ENCODE measurements around the gene OPHN1. TPM values are rescaled to one million over a fixed set of nuclear protein-coding genes. Genes with fewer than 3 reads are reported as not detected.

OPHN1 gene
- total and polyA plus RNA-seq, 2 of the 13 experiments (the other 11 are each of a cell fraction or from before 2014, with no cell fraction given) = 1.6 to 1.7 TPM

GRCh38 chrX:68440442-68440841 is 7.1 kb upstream of the OPHN1 start:
- H2AFZ ChIP-seq (ENCODE audit: low read length) = no peak overlapping the region
- DNase-seq (ENCODE audit: low spot score) (no peak), ATAC-seq (no peak), FAIRE-seq (no peak)
- no peak overlapping the region for H3K4me3 ChIP-seq (replicated peaks in 1 of 3; ENCODE audit: insufficient read depth in 1 of 3, low read depth in 2 of 3, low read length in 3 of 3)
- TF ChIP-seq CREBL2 (CRISPR knock-in tag; IDR thresholded peaks at IDR 0.05; ENCODE audit: borderline replicate concordance) (no peak), TCF7 (IDR thresholded peaks at IDR 0.05; ENCODE audit: low read depth) (no peak), ZFP62 (CRISPR knock-in tag; IDR thresholded peaks at IDR 0.05) (no peak), ZNF788 (CRISPR knock-in tag; IDR thresholded peaks at IDR 0.05; ENCODE audit: borderline replicate concordance) (no peak), TMF1 (CRISPR knock-in tag; IDR thresholded peaks at IDR 0.05; ENCODE audit: low read depth) (no peak), ZNF33A (CRISPR knock-in tag; IDR thresholded peaks at IDR 0.05; ENCODE audit: borderline replicate concordance) (no peak), PAXIP1 (CRISPR knock-in tag; conservative IDR thresholded peaks at IDR 0.05) (no peak), TOE1 (CRISPR knock-in tag; IDR thresholded peaks at IDR 0.05) (no peak), ZNF569 (CRISPR knock-in tag; IDR thresholded peaks at IDR 0.05; ENCODE audit: borderline replicate concordance) (no peak), ZMYM2 (CRISPR knock-in tag; IDR thresholded peaks at IDR 0.05) (no peak), MEIS2 (CRISPR knock-in tag; IDR thresholded peaks at IDR 0.05) (no peak), MAZ (IDR thresholded peaks at IDR 0.05; ENCODE audit: borderline replicate concordance, low read depth, low read length) (no peak), MAZ (CRISPR knock-in tag; IDR thresholded peaks at IDR 0.05; ENCODE audit: low read depth) (no peak), POLR2G (IDR thresholded peaks at IDR 0.05; ENCODE audit: low read depth, low read length) (no peak), ZNF326 (CRISPR knock-in tag; IDR thresholded peaks at IDR 0.05; ENCODE audit: borderline replicate concordance) (no peak), HOXD1 (CRISPR knock-in tag; IDR thresholded peaks at IDR 0.05) (no peak)
- TF ChIP-seq, protein P1, sequence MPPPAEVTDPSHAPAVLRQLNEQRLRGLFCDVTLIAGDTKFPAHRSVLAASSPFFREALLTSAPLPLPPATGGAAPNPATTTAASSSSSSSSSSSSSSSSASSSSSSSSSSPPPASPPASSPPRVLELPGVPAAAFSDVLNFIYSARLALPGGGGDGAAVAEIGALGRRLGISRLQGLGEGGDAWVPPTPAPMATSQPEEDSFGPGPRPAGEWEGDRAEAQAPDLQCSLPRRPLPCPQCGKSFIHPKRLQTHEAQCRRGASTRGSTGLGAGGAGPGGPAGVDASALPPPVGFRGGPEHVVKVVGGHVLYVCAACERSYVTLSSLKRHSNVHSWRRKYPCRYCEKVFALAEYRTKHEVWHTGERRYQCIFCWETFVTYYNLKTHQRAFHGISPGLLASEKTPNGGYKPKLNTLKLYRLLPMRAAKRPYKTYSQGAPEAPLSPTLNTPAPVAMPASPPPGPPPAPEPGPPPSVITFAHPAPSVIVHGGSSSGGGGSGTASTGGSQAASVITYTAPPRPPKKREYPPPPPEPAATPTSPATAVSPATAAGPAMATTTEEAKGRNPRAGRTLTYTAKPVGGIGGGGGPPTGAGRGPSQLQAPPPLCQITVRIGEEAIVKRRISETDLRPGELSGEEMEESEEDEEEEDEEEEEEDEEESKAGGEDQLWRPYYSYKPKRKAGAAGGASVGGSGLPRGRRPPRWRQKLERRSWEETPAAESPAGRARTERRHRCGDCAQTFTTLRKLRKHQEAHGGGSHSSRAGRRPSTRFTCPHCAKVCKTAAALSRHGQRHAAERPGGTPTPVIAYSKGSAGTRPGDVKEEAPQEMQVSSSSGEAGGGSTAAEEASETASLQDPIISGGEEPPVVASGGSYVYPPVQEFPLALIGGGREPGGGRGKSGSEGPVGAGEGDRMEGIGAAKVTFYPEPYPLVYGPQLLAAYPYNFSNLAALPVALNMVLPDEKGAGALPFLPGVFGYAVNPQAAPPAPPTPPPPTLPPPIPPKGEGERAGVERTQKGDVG (CRISPR knock-in tag; IDR thresholded peaks at IDR 0.05; ENCODE audit: borderline replicate concordance) = no peak
- TF ChIP-seq, protein P2, sequence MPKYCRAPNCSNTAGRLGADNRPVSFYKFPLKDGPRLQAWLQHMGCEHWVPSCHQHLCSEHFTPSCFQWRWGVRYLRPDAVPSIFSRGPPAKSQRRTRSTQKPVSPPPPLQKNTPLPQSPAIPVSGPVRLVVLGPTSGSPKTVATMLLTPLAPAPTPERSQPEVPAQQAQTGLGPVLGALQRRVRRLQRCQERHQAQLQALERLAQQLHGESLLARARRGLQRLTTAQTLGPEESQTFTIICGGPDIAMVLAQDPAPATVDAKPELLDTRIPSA (CRISPR knock-in tag; IDR thresholded peaks at IDR 0.05; ENCODE audit: borderline replicate concordance) = no peak
- in situ Hi-C loops (cut with HindIII; ENCODE audit: extremely low pct_ligation_motif_present, low pct_unique_long_range_greater_than_20kb) (no loop called here), intact Hi-C loops (cut with micrococcal nuclease; ENCODE audit: unreplicated experiment) (no loop called here)
- no peak overlapping the region for H3K4me2 ChIP-seq (ENCODE audit: low read depth, low read length)
- no peak overlapping the region for H3K9ac ChIP-seq (ENCODE audit: insufficient read depth, low read depth, low read length)
- no TSS peak for BruUV-seq (replicated peaks)
- no peak overlapping the region for H3K27ac ChIP-seq (ENCODE audit: extremely low read length, insufficient read depth, low read length)
- H3K4me1 ChIP-seq (ENCODE audit: insufficient read depth, low read length) = peaks cover 26% of the 10 kb centered on the region
- H3K27me3 ChIP-seq (ENCODE audit: control insufficient read depth in 1 of 2, insufficient read depth in 2 of 2, low read length in 2 of 2) = no peaks in the 10 kb centered on the region
- no peaks in the 10 kb centered on the region for H3K36me3 ChIP-seq (replicated peaks in 1 of 2; ENCODE audit: control insufficient read depth in 1 of 2, insufficient read depth in 2 of 2, low read length in 2 of 2)
- H3K9me3 ChIP-seq (ENCODE audit: low read length) = no peaks in the 10 kb centered on the region
- ChIA-PET CTCF (ENCODE audit: low intra/inter-chr PET ratio, low total read pairs) (no interaction called here), POLR2A (no interaction called here)
- no peaks in the 10 kb centered on the region for H4K20me1 ChIP-seq (ENCODE audit: insufficient read depth, low read length)
- H3K79me2 ChIP-seq (ENCODE audit: insufficient read depth, low read length) = no peaks in the 10 kb centered on the region

Data from HepG2 (cell line).